Endometrial microvascular endothelial cells (primary cell): ENCODE results near the gene POLR3A. TPM values are rescaled to one million over a fixed set of nuclear protein-coding genes. Genes with fewer than 3 reads are reported as not detected.

Source experiments
- in situ Hi-C: cut with HindIII; loops from 2 replicates; pipeline ENCODE4 v1.10.0; 2017; ENCODE audit warnings: low sequenced_read_pairs, low pct_unique_long_range_greater_than_20kb; ENCODE audit errors: inconsistent ontology term
- total RNA-seq: library from RNA; depleted of rRNA; stranded (reverse); fragments of >200 nt; gene quantifications from one replicate; pipeline ENCODE4 v1.2.3, GENCODE V29; 2015; ENCODE audit errors: inconsistent ontology term

Gene POLR3A
- total RNA-seq, 1 donor from 2014 or later, result 18.8 TPM

DNA sequence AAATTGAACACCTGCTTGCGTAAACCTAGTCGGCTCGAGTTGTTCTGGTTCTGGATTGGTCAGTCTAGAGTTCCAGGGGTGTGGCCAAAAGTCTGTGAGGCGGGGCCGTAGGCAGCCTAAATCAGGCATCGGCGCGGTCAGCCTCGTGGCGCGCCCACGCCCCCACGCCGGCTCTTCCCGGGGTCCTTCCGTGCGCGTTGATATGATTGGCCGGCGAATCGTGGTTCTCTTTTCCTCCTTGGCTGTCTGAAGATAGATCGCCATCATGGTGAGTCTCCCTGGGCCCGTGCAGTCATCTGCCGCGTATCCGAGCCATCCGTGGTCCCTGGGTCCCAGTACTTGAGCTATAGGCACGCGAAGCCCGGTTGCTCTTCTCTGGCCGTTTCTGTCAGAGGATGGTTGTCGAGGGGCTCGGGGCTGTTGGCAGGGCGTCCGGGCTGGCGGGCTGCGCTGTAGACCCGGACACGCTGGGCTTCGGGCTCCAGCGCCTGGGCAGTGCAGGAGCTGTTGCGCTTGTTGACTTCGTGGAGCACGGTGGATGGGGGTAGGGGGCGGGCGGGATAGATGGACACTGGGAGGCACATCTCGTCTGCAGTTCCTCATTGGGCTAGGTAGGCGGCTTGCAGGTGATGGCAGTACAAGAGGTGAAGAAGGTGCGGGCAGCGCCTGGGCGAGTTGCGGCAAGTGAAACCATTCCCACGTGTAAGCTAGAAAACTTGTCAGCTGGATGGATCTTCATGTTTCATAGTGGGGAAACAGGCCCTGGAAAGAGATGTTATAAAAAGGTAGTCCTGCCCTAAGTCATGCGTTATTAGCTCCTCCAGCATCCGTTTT is 4.5 kb upstream of the POLR3A start, which contains the start of gene RPS24:
RPS24 (plus strand) TSS at position 227 of the 834 bp plus-strand sequence; CDS start at position 266, 39 bp downstream.
- in situ Hi-C loops, result loop anchor here (25.0 kb wide), 1 partner anchor 278 kb away; no protein-coding TSS in a partner anchor

DNA sequence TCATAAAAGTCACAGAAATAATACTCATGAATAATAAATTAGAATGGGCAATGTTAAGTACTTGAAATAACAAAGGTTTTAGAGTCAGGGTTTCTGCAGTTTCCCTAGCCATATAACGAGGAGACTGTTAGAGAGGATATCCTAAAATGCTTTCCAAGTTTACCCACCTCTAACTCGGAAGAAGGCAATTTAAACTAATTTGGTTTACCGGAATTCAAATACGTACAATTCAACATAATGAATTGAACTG is 4.0 kb upstream of the POLR3A start:
- in situ Hi-C loops, result loop anchor here (25.0 kb wide), 1 partner anchor 279 kb away; no protein-coding TSS in a partner anchor

DNA sequence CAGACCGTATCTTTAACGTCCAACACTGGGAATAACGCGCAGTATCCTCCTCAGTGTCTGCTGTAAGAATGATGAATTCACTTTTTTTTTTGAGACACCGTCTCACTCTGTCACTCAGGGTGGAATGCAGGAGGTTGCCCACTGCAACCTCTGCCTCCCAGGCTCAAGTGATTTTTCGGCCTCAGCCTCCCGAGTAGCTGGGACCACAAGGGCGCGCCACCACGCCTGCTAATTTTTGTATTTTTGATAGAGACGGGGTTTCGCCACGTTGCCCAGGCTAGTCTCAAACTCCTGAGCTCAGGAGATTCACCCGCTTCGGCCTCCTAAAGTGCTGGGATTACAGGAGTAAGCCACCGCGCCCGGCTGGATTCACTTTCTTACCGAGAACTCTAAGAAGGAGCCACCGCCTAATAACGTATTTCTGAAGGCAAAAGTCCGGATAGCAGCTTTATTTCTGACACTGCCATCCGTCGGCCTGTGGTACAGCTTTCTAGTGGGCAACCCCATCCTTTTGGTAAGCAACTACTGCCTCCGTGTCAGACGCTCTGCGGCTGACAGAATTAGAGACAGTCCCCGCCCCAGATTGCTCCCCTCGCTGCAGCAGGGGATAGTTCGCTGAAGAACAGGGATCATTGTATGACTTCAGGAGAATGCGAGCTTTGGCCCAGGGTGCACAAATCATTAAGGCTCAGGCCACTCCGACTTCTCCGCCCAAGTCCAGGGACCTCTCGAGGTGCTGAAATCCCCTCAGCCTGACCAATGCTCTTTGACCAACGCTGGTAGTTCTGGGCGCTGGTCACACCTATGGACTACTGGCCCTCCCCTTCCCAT is 662 bp downstream of the POLR3A start:
- in situ Hi-C loops, result loop anchor here (25.0 kb wide), 1 partner anchor 284 kb away; no protein-coding TSS in a partner anchor

DNA sequence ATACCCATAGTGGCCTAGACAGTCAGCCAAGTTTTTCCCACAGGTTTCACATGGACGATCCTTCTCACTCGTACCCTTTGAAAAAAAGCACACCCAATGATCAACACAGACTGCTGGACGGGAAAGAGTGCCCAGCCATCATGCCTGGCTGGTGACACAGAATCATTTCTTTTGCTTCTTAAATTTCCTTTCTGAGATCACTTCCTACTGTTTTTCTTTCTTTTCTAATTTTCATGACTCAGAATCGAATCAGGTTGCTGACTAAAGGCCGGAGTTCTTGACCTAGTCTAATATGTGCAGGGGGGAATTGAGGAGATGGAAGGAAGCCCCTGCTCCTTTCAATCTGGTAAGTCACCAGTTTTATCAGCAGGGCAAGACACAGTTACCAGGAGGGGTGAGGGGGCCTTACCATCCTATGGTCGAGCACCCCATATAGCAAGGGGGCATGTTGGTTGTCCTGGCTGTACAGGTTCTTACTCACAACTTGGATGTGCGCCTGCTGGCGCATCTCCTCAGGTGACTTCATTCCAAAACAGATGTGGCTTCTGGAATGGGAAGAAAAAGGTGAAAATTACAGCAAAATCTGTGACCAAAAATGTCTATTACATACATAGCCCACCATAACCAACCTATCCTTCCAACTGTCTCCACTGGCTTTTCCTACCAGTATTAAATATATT is 3.5 kb downstream of the POLR3A start:
- in situ Hi-C loops, result loop anchor here (25.0 kb wide), 1 partner anchor 286 kb away; no protein-coding TSS in a partner anchor

DNA sequence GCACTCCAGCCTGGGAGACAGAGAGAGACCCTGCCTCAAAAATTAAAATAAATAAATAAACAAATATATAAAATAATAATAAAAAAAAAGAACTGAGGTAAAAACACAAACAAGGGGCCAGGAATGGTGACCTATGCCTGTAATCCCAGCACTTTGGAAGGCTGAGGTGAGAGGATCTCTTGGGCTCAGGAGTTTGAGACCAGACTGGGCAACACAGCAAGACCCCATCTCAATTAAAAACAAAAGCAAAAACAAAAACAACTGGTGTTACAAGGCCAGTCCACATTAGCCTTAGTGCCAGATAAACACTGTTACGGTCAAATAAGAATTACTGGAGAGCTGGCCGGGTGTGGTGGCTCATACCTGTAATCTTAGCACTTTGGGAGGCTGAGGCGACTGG is 5.6 kb downstream of the POLR3A start:
- in situ Hi-C loops, result no loop called here

DNA sequence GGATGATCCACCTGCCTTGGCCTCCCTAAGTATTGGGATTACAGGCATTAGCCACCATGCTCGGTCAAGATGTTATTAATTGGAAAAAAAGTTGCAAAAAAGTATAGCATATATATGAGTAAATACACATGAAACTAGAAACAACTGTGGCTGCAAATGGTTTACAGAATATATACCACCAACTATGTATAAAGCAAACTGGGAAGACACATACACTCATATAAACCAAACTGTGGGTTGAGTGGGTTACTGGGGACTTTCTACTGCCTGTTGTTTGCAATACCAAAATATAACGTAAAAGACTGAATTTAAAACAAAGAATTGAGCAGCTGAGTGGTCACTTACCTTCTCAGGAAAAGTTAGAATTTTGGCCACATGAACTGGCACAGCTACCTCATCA is 8.1 kb downstream of the POLR3A start:
- in situ Hi-C loops, result no loop called here

DNA sequence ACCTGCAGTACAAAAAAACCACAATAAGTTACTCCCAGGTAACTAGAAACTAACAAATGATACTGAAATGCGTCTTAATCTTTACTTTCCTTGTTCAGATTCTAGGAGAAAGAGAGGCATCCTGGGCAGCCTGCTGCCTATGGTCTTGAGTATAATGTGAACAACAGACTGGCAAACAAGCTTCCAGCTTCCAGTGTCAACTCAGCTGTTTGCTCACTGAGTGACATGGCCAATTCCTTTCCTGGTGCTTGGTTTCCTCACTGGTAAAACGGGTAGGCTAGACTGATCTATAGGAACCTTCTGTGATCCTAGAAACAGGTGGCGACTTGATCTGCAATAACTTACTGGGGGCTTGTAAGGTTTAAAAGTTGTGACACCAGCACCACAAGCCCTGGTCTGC is 10.1 kb downstream of the POLR3A start:
- in situ Hi-C loops, result no loop called here

DNA sequence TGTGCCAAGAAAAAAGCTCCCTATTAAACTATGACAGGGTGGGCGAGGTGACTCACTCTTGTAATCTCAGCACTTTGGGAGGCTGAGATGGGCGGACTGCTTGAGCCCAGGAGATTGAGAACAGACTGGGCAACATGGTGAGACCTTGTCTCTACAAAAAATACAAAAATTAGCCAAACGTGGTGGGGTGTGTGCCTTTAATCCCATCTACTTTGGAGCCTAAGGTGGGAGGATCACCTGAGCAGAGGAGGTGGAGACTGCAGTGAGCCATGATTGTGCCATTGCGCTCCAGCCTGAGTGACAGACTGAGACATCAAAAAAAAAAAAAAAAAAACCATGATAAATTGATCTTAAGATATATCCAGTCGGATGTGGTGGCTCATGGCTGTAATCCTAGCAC is 11.5 kb downstream of the POLR3A start:
- in situ Hi-C loops, result no loop called here

DNA sequence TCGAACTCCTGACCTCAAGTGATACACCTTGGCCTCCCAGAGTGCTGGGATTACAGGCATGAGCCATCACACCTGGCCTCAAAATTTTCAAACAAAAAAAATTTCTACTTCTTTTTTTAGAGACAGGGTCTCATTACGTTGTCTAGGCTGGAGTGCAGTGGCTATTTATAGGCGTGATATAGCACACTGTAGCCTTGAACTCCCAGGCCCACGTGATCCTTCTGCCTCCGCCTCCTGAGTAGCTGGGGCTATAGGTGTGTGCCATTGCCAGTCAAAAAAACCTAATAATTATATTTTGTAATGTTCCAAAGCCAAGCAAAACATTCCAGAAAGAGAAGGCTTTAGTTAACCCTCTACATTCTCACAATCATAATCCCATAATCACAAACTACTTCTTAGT is 13.8 kb downstream of the POLR3A start:
- in situ Hi-C loops, result no loop called here

DNA sequence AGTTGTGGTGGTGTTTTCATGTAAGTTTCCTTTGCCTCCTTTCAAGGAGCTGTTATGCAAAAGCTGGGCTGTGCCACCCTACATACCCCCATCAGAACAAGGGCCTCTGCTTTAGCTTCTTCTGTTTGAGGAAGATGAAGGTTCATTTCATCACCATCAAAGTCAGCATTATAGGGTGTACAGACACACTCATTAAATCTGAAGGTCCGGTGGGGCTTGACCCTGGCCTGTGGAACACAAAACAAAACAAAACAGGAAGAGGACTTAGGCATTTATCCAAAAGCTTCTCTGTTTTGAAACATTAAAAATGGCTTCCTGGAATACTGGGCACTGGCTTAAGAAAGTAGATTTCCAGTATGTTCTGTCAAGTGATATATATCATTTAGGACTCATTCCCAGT is 15.8 kb downstream of the POLR3A start:
- in situ Hi-C loops, result no loop called here

DNA sequence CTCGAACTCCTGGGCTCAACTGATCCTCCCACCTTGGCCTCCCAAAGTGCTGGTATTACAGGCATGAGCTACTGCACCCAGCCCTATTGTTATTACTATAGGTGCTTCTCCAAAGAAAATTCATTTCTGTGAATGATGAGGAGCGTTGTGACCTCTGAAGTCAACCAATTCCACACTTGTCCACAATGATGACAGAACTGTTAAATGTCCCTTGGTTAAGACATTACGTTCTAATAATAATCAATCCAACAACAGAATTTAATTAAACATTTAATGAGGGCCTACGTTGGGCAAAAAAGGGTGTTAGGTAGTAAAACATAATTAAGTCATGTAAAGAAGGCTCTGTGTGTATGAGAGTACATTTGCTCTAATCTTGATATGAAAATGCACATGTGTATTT is 18.2 kb downstream of the POLR3A start:
- in situ Hi-C loops, result no loop called here

DNA sequence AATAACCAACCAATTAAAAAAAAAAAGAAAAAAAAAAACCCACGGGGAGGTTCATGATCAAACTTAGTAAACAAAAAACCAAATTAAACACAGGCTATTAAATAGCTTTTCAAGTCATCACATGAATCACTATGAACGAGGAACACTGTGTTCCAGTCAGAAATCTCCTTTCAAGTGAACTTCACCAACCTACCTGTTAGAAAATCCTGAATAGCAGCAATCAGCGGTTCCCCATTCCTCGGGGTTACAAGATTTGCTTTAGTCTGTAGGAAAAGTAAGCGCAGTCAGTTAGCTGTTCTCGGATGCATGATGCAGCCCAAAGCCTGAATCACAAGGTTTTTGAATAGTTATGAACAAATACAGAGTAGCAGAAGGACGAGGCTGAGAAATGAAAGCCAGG is 19.0 kb downstream of the POLR3A start:
- in situ Hi-C loops, result no loop called here

DNA sequence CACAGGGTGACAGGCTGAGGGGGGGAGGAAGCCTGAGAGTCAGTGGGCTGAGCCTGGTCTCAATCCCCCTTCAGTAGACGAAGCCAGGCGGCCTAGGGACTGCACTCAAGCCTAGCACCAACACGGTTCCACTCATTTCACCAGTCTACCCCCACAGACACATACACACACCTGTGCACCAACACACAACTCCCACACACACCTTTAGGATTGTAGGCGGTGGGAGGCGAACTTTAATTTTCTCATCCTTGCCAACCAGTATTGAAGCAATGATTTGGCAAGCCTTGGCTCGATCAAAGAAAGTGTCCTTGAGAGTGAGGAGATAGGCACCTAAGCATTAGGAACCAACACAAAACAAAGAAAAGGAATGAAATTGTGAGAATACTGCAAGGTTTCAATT is 19.7 kb downstream of the POLR3A start:
- in situ Hi-C loops, result no loop called here

DNA sequence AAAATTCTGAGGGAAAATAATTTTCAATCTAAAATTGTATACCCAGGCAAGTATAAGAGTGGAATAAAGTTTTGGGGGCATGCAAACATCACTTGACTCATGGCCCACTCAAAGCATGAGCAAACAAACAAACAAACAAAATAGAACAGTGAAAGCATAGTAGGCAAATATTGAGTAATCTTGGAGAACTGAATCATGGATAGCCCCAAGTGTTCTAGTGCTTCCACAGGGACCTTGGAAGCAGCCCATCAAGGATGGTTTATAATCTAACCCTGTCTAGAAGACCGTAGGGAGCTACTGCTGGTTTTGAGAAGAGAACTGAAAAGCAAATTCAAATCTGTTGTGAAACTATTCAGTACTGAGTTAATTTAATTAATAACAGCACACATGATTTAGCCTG is 22.1 kb downstream of the POLR3A start:
- in situ Hi-C loops, result no loop called here

DNA sequence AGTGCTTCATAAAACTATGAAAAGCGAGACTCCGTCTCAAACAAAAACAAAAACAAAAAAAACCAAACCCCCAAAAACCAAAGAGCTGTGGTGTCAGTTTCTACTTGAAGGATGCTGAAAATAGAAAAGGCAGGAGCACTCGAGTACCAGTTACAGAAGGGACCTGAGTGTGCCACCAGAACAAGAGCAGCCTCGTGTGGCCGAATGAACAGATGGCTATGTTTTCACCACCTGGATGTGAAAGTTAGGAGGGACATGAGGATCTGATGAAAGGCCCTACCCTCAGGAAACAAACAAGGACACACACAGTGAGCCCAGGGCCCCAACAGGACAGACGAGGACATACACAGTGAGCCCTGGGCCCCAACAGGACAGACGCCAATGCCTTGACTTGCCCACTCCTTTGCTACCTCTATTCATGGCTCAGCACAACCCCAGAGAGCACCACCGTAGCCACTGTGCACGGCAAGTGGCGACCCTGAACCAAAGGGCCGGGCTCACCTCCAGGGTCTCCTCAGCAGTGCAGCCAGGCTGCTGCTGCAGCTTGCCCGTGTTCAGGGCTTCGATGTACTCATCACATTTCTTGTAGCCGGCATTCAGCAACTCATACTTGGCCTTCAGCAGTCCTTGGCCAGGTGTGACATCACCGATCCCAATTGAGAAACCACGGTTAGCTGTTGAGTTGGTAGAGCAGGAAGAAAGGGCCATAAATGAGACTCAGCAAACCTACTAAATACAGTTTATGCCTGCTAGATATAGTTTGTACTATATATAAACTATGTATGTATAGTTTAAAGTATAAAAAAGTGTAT is 24.9 kb downstream of the POLR3A start:
- in situ Hi-C loops, result no loop called here

DNA sequence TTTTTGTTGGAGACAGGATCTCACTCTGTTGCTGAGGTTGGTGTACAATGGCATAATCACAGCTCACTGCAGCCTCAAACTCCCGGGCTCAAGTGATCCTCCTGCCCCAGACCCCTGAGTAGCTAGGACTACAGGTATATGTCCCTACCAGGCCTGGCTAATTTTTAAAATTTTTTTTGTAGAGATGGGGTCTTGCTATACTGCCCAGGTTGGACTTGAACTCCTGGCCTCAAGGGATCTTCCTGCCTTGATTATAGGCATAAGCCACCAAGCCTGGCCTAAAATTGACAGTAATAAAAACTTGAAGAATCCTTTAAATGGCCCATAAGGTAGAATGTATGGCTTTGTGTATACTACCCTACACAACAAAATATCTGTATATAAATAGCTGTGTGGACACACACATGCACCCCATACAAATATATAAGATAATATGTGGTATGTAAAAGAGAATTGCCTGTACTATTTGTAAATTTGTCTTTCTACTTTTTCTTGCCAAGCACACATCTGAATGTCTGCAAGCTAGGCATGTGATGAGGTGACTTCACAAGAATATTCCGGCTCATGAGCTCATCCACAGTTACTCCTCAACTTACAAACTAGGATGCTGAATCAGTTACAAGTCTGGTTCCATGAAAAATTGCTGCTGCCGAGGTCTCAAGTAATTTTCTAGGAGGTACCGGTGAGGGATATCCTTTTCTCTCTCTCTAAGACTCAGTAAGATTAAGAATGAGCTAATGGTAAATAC is 26.6 kb downstream of the POLR3A start:
- in situ Hi-C loops, result no loop called here

DNA sequence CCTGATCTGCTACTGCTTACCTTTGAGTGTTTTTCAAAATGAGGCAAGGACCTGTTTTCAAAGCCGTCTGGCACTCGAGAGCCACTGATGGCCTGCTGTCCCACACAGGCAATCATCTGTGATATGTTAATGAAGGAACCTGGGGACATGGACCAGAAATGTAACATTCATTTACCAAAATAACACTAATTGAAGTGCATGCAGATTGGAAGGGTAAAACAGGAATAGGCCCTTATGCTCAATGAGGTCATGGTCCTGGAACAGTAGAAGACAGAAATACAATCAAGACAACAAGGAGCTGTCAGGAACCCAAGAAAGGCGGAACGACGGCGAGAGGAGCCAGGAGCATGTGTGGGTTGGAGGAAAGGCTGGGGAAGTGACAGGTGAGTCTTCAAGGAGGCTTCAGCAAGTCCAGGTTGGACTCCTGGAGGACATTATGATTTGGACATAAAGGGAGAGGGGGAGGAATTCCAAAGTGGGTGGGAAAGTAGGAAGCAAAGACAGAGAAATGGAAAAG is 28.3 kb downstream of the POLR3A start:
- in situ Hi-C loops, result no loop called here

DNA sequence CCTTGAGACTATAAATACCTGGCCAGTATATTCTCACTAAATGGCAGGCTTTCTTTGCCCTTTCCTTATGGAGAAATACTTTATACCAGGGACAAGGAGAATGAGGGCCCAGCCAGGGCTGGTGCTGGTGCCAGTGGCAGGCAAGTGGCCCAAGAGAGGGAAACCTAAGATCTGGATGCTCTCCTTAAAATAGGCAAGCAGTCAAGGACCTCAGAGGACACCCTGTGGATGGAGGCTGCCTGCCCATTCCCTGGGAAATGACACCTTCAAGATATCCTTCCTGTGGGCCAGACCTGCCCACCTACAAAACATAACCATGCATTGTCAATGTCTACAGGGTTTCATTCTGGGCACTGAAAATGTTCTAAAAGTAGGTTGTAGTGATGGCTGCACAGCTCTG is 29.1 kb downstream of the POLR3A start:
- in situ Hi-C loops, result no loop called here
